Measurements from ENCODE around the gene SHISA9.
A peak's percentile ranks its signal among the peaks of the same experiment; 100 is the strongest.

Gene SHISA9

DNA sequence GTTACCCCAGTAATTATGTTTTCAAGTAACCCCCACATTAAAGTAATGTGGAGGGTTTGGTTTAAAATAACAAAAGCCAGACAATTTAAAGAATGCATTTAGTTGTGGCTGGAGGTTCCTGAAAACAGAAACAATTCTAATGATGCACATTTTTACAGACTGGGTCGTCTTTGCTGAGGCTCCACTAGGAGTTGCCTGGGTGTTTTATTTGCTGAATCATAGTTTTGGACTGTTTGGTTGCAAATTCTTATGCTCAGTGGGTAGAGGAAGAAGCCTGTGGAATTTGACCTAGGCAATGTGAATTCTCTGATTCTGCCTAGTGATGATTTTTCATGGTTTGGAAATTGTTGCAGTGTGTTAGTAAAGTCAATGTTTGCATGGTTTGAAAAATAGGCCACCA, 16.3 kb downstream of the SHISA9 start:
- TF ChIP-seq POLR2AphosphoS5 (IDR thresholded peaks at IDR 0.05; ENCODE audit: low read depth, low read length) (no peak), TAF1 (IDR thresholded peaks at IDR 0.05; ENCODE audit: borderline replicate concordance, insufficient read depth, low read length) (no peak), SIN3A (IDR thresholded peaks at IDR 0.05; ENCODE audit: borderline replicate concordance, insufficient read depth, low read length) (no peak), FOXP2 (optimal IDR thresholded peaks at IDR 0.05; ENCODE audit: borderline replicate concordance, extremely low read depth, extremely low read length, insufficient read depth) (no peak)
- TF ChIP-seq, protein P1, sequence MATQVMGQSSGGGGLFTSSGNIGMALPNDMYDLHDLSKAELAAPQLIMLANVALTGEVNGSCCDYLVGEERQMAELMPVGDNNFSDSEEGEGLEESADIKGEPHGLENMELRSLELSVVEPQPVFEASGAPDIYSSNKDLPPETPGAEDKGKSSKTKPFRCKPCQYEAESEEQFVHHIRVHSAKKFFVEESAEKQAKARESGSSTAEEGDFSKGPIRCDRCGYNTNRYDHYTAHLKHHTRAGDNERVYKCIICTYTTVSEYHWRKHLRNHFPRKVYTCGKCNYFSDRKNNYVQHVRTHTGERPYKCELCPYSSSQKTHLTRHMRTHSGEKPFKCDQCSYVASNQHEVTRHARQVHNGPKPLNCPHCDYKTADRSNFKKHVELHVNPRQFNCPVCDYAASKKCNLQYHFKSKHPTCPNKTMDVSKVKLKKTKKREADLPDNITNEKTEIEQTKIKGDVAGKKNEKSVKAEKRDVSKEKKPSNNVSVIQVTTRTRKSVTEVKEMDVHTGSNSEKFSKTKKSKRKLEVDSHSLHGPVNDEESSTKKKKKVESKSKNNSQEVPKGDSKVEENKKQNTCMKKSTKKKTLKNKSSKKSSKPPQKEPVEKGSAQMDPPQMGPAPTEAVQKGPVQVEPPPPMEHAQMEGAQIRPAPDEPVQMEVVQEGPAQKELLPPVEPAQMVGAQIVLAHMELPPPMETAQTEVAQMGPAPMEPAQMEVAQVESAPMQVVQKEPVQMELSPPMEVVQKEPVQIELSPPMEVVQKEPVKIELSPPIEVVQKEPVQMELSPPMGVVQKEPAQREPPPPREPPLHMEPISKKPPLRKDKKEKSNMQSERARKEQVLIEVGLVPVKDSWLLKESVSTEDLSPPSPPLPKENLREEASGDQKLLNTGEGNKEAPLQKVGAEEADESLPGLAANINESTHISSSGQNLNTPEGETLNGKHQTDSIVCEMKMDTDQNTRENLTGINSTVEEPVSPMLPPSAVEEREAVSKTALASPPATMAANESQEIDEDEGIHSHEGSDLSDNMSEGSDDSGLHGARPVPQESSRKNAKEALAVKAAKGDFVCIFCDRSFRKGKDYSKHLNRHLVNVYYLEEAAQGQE (IDR thresholded peaks at IDR 0.05; ENCODE audit: insufficient read depth in 1 of 2, low read depth in 2 of 2, low read length in 2 of 2), result no peak

DNA sequence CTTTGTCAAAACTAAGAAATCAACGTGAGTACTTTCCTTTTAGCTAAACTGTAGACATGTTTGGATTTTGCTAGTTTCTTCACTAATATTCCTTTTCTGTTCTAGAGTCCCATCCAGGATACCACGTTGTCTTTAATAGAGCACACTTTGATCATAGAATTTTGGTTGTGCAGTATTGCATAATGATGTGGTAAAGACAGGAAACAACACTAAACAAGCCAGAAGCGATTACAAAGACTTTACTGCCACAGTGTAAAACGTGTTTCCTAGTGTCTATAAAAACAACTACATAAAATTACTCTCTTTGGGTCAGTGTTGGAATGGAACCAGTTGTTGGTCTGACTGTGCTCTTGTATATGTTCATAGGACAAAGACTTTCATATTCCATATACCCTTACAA, 19.3 kb downstream of the SHISA9 start:
- TF ChIP-seq TAF1 (IDR thresholded peaks at IDR 0.05; ENCODE audit: borderline replicate concordance, insufficient read depth, low read length) (no peak), POLR2AphosphoS5 (IDR thresholded peaks at IDR 0.05; ENCODE audit: low read depth, low read length) (no peak), FOXP2 (optimal IDR thresholded peaks at IDR 0.05; ENCODE audit: borderline replicate concordance, extremely low read depth, extremely low read length, insufficient read depth) (no peak), SIN3A (IDR thresholded peaks at IDR 0.05; ENCODE audit: borderline replicate concordance, insufficient read depth, low read length) (no peak)
- TF ChIP-seq, protein P1 (IDR thresholded peaks at IDR 0.05; ENCODE audit: insufficient read depth in 1 of 2, low read depth in 2 of 2, low read length in 2 of 2), result no peak

DNA sequence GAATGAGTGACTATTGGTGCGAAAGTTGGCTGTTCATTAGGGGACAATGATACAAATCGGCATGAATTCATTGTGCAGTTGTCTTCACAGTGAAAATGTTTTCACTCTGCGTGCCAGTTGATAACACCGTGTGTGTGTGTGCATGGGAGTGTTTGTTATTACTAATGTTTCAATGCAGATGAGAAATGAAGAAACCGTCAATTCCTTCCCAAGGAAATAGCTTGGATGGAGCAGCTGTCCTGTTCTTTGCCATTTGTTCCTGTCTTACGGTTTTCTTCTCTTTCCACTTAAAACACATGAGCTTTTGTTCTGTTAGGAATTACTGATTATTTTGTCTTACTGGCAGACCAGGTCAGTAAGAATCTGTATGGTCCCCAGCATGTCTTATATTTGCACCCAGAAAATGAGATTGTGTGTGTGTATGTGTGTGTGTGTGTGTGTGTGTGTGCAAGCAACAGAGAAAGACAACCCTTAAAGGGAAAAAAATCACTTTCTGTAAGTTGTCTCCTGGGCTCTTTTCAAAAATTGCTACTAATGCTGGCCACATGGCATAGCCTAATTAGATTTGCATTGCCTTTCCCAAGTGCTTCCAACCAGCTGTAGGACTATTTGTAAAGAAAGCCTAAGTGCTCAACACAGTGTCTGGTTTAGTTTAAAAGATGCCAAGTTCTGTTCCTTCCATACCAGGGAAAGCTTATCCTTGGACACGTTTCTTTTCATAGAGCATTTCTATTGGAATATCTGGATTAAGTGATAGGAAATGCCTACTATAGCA, 23.8 kb downstream of the SHISA9 start:
- TF ChIP-seq POLR2AphosphoS5 (IDR thresholded peaks at IDR 0.05; ENCODE audit: low read depth, low read length), result no peak
- TF ChIP-seq SIN3A (IDR thresholded peaks at IDR 0.05; ENCODE audit: borderline replicate concordance, insufficient read depth, low read length), result no peak
- no peak for TF ChIP-seq TAF1 (IDR thresholded peaks at IDR 0.05; ENCODE audit: borderline replicate concordance, insufficient read depth, low read length)
- TF ChIP-seq, protein P1 (IDR thresholded peaks at IDR 0.05; ENCODE audit: insufficient read depth in 1 of 2, low read depth in 2 of 2, low read length in 2 of 2), result no peak
- no peak for TF ChIP-seq FOXP2 (optimal IDR thresholded peaks at IDR 0.05; ENCODE audit: borderline replicate concordance, extremely low read depth, extremely low read length, insufficient read depth)

DNA sequence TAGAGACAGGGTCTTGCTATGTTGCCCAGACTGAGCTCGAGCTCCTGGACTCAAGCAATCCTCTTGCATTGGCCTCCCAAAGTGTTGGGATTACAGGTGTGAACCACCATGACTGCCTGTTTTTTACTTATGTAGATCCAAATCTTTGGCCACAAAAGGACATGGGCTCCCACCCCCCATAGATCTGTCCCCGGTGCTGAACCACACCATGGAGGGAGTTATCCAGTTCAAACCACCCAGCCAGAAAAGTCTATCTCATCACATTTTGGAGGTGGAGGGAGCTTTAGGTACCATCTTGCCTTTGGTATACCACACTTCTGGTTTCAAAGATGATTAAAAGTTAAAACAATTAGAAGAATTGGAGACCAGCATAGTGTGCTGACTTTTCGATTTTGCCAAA, 26.2 kb downstream of the SHISA9 start:
- TF ChIP-seq, protein P1 (IDR thresholded peaks at IDR 0.05; ENCODE audit: insufficient read depth in 1 of 2, low read depth in 2 of 2, low read length in 2 of 2), result peak in 1 of 2 experiments; percentile 79; a peak in 2 of 4 replicates
- no peak for TF ChIP-seq SIN3A (IDR thresholded peaks at IDR 0.05; ENCODE audit: borderline replicate concordance, insufficient read depth, low read length)
